ENCODE measurements around the gene VAV2.
A peak's percentile ranks its signal among the peaks of the same experiment; 100 is the strongest.
"Not testable (repeated sequence)": the region's sequence is repeated elsewhere in the genome, so short reads cannot be mapped to it uniquely, and the experiment has no call there.

The VAV2 gene

GRCh38 chr9:133917375-133917774, 74.7 kb downstream of the VAV2 start:
- DNase-seq = no peak

DNA sequence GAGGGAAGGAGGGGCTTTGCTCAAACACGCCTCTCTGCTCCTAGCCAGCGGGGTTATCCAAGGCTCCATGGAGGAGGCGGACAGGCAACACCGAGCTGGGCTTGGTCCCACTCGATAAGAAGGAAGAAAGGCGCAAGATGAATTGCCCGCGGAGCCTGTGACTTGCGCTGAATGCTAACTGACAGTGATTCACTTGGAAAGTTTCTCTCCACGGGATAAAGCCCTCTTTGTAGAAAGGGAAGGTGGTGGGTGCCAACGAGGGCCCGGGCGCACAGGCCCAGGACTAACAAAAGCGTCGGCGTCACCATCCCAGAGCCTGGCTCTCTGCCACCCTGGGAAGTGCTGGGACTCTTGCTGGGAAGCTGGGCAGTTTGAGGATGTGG, 76.0 kb downstream of the VAV2 start:
- peak in 47 of 51 donors; percentile 13 to 90 (median 76) for DNase-seq

- no peak for DNase-seq
Observed at GRCh38 chr9:133915534-133916158, 76.5 kb downstream of the VAV2 start.

DNA sequence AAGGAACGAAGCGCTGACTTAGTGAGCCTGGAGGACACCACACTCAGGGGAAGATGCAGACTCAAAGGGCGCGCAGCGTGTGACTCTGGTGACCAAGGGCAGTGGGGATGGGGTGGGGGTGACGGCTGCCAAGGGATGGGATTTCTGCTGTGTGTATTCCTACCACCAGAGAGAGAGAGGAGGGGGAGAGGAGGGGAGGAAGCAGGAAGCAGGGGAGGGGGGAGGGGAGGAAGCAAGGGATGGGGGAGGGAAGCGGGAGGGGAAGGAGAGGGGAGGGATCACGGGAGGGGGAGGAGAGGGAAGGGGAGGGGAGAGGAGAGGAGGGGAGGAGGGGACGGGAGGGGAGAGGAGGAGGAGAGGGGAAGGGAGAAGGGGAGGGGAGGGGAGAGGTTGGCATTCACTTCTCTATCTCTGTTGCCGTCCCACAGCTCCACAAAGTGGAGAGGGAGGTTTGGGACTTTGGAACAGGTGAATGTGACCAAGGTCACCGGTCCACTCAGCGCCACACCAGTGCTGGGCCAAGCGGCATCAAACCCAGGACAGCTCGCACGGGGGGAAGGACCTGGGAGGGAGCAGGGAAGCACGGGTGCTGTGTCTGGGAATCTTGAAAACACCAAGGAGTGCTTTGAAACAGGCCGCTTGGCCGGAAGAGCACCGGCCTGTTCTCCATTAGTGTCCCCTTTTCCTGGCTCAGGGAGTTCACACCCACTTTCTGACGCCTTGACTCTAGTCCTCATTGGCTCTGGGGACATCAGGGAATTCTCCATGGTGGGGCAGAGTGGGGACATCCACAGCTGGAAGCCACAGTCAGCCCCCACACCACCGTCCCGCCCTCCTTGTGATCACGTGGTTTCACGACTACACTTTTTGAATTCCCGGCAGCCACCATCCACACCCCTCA, 77.4 kb downstream of the VAV2 start:
- DNase-seq = no peak

- no peak for DNase-seq
Observed at GRCh38 chr9:133913571-133914369, 78.4 kb downstream of the VAV2 start.

- DNase-seq = no peak
Observed at GRCh38 chr9:133910855-133911514, 81.1 kb downstream of the VAV2 start.

DNA sequence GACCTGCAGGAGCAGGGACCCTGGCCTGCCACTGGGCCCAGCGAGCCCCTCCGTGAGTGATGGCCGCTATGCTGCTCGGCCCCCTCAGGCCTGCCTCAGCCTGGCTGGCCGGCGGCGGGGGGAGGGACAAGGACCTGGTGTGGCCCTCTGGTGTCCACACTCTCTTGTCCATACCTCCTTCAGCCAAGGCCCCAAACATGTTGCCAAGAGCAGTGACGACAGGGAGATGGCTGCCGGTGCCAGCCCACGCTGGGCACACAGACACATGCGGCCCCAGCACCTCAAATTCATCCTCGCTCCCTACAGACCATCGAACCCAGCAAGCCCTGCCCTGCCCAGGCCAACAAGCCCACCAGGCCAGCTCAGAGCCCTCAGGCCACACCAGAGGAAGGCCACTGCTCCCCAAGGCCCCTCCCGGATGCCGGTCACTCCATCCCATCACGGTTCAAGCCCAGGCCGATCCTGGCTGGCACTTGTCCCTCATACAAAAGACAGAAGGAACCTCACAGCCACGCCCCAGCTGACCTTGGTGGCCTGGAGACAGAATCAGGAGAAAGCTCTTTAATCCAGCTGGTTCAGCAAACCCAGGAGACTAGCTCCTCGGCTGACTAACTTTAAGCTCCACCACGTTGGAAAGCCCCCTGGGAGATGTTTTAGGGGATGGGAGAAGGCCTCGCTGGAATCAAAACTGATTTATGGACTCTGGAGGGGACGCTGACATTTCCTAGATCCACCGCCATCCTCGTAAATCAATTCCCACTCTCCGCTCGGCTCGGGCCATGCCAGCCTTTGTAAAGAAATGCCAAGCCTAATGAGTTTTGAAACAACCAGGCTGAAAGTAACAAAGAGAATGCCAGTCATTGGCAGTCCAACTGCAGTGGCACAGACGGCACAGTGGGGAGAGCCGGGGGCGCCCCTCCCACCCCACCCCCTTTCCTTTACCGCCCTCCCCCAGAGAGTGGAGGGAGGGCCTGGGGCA, 84.9 kb downstream of the VAV2 start:
- peak in 12 of 51 donors; percentile 18 to 48 (median 33) for DNase-seq

DNA sequence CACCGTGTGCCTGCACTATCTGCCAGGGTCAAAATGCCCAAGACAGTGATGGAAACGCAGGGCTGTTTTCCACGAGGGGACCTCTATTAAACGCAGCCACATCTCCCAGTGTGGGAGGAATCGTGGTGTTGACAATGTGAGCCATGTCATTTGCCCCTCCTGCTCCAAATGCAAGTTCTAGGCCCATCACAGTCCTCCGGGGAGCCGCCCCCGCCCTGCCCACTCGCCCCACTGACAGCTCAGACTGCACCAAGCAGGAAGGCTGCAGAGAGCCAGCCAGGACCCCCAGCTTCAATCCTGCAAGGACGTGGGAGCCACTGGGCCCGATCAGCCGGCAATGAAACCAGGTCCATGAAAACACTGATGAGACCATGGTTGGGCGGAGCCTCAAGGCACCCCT, 85.9 kb downstream of the VAV2 start:
- DNase-seq = no peak

DNA sequence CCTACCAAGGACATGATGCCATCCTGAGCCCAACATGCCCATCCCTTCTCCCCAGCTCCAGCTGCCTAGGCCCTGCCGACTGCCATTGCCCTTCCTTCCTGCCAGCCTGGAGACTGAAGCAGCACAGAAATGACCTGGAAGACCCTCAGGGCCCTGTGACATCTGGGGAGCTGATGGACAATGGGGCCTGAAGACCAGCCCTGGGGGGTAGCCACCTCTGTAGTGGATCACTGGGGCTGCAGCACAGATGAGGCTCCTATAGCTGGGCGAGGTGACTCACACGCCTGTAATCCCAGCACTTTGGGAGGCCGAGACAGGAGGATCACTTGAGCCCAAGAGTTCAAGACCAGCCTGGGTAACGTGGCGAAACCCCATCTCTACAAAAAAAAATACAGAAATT, 86.6 kb downstream of the VAV2 start:
- no peak for DNase-seq

- no peak for DNase-seq
Observed at GRCh38 chr9:133904346-133905090, 87.6 kb downstream of the VAV2 start.

DNA sequence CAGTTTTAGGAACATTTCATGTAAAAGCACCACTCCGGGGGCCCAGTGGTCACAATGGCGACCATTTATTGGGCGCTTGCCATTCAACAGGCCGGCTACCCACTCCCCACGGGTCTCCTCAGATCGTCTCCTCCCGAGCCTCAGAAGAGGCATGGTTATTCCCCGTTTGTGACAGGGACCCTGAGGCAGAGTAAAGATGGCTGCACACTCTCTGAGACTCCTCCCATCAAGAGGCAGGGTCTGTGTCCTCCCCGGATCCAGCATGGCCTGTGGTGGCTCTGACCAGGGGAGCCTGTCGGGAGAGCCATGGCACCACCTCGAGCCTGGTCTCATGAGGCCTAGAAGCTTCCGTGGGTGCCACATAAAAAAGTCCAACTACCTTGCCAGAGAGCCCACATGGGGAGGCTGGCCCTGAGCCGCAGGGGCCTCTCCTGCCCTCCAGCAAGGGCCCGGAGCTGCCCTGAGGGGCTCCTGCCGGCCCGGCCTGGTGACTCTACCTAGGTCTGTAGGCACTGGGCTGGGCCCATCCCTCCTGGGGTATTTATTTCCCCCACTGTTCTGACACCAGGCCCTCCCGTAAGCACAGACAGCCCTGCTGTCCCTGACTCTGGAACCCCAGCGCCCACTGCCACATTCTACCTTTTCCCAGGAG, 90.8 kb downstream of the VAV2 start:
- DNase-seq = no peak

DNA sequence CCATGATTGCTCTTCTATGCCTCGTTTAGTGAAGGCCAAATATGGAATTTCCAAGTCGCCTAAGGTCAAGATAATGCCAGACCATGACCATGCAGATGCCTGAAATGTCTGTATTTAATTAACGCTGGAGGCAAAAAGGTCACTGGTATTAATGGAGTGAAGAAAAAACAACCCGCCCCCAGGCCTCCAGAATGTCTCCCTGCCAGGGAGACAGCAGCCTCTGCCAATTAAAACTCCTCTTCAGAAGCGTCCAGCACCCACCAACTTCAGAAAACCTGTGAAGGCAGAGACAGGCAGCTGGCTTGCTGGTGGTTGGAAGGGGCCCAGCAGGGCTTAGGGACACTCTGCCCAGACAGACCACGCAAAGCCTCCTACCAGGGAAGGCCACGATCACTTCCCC, 94.4 kb downstream of the VAV2 start:
- no peak for DNase-seq

GRCh38 chr9:133896007-133896406, 96.1 kb downstream of the VAV2 start:
- not testable (repeated sequence) for DNase-seq

DNA sequence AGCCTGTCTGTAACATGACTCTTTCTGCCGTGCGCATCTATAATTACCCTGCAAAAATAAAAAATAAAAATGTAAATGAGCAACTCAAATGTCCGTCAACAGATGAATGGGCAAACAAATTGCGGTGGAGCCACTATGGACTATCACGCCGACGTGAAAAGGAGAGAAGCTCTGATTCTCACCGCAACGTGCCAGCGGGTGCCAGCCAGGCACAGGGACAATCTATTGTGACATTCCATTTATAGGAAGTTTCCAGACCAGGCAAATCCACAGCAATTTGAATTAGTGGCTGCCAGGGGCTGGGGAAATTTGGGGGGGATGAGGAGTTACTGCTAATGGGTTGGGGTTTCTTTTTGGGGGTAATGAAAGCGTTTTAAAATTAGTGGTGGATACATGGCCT, 96.8 kb downstream of the VAV2 start:
- no peak for DNase-seq

GRCh38 chr9:133894377-133895321, 97.5 kb downstream of the VAV2 start:
- no peak for DNase-seq

DNA sequence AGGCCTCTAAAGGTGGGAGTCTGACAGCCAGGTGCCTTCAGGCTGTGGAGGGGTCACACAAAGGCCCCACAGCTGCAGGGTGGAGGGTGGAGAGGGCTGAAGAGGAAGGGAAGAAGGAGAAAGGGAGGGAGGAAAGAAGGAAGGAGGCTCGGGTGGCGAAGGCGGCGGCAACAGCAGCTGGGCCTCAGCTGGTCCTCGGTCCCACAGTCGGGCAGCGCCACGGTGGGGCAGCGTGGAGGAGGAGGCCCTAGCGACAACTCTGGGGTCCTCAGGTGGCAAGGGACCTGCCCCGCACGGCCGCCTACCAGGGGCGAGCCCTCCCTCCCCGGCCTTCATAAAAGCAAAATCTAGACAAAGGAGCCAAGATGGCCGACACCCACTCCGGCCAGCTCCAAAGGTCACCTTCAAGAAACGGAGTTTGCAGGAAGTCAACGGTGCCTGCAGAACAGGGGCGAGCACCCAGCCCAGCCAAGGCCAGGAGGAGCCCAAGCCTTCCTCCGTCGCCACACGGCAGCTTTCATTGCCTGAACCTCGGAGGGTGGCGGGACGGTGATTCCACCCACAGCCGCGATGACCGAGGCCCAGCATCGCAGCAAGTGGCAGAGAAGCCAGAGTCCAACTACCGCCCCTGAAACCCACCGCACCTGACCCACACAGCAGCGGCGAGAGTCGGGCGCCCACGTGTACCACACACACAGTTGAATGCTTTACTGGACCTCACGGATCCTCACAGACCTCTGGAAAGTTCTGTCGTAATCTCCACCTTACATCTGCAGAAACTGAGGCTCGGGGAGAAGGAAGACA, 98.7 kb downstream of the VAV2 start:
- DNase-seq = no peak
